Upper lobe of left lung (tissue), 6 donors: Measurements from ENCODE around the gene FOXD4L1. TPM values are rescaled to one million over a fixed set of nuclear protein-coding genes. Genes with fewer than 3 reads are reported as not detected.
A peak's percentile ranks its signal among the peaks of the same experiment; 100 is the strongest.
"Not testable (repeated sequence)": the region's sequence is repeated elsewhere in the genome, so short reads cannot be mapped to it uniquely, and the experiment has no call there.

Source experiments
- ATAC-seq, 2 donors: fragments of 200-7000 bp; cut with Tn5 transposase; one replicate each; pipeline ENCODE4 v1.9.1; 2022; ENCODE audit warnings: mild to moderate bottlenecking in 2 of 2, moderate library complexity in 2 of 2; ENCODE audit not compliant: low FRiP score in 2 of 2
- DNase-seq, 2 donors: peaks; one replicate each; pipeline ENCODE4 v3.0.0-alpha.2; 2019 to 2020
- H3K27ac ChIP-seq, 4 donors: fragments of 200-600 bp; sonication (generic); one replicate each; pipeline ENCODE4 v1.5.1; 2016 to 2019
- H3K27me3 ChIP-seq, 4 donors: fragments of 200-600 bp; sonication (generic); one replicate each; pipeline ENCODE4 v1.5.1; 2017 to 2019
- H3K36me3 ChIP-seq, 4 donors: fragments of 200-600 bp; sonication (generic); one replicate each; pipeline ENCODE4 v1.5.1; 2016 to 2019
- H3K4me1 ChIP-seq, 4 donors: fragments of 200-600 bp; sonication (generic); one replicate each; pipeline ENCODE4 v1.5.1; 2018 to 2019
- H3K4me3 ChIP-seq, 4 donors: fragments of 200-600 bp; sonication (generic); one replicate each; pipeline ENCODE4 v1.5.1; 2017 to 2019; ENCODE audit warnings: mild to moderate bottlenecking in 2 of 4, moderate library complexity in 1 of 4
- H3K9me3 ChIP-seq, 4 donors: fragments of 200-600 bp; sonication (generic); one replicate each; pipeline ENCODE4 v1.5.1; 2018 to 2019
- WGBS, 2 donors: methylation state at CpG; one replicate each; pipeline ENCODE4 v1.1.5; 2017 to 2018; 5-methylcytosine and 5-hydroxymethylcytosine counted together
- total RNA-seq, 6 donors: library from RNA; depleted of rRNA in 4 of 6; stranded (reverse); fragments of >200 nt in 4 of 6; gene quantifications; one replicate each; pipeline versions ENCODE4 v1.1.0 to v1.2.1, GENCODE V29; 2016 to 2021
- donor health status: DM: no; HTN: no; CAD: no; lungs with moderate emphysema.
- donor health status: DM: no; HTN: yes; CAD: no; lungs with severe emphysema.

FOXD4L1 gene
- total RNA-seq, result 1 to 10 TPM in 2 of 6 donors, under 1 TPM in 4; 0.22 to 1.6 (median 0.70) TPM

DNA sequence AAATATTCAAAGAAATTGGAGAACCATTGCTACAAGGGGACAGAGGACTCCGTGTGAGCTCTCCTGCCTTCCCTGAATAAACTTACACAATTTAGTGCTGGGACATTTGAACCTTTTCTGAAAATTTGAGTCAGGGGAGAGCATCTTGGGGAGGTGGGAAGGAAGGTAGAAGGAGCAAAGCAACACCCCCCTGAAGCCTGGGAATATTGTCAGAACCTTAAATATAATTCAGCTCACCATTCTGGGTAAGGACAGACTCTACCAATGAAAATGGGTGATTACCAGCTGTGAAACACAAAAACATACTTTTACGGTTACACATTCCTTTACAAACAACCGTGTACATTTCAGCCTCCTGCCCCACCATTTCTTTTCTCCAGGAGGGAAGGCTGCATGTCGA, at the start of gene FOXD4L1:
TSS of gene FOXD4L1 (plus strand) at position 301 of the 400 bp plus-strand sequence. CDS start 592 bp downstream, outside the sequence.
- WGBS, 2 donors, result 58 to 69% methylated on average over 2 to 3 of the region's 4 CpGs
- not testable (repeated sequence) for DNase-seq, H3K27ac ChIP-seq, ATAC-seq, H3K9me3 ChIP-seq, H3K36me3 ChIP-seq, H3K4me3 ChIP-seq
- H3K4me1 ChIP-seq, result peaks cover 0 to 17% (median 13%) of the 10 kb centered on the region in 4 donors
- peaks cover 0 to 17% (median 5%) of the 10 kb centered on the region in 4 donors for H3K27me3 ChIP-seq

GRCh38 chr2:113465770-113466169, 32.7 kb upstream of the FOXD4L1 start:
- not testable (repeated sequence) for H3K4me3 ChIP-seq, H3K36me3 ChIP-seq, H3K27me3 ChIP-seq, H3K4me1 ChIP-seq, H3K27ac ChIP-seq, H3K9me3 ChIP-seq, ATAC-seq
- DNase-seq, result peak in 1 of 2 donors; percentile 19

DNA sequence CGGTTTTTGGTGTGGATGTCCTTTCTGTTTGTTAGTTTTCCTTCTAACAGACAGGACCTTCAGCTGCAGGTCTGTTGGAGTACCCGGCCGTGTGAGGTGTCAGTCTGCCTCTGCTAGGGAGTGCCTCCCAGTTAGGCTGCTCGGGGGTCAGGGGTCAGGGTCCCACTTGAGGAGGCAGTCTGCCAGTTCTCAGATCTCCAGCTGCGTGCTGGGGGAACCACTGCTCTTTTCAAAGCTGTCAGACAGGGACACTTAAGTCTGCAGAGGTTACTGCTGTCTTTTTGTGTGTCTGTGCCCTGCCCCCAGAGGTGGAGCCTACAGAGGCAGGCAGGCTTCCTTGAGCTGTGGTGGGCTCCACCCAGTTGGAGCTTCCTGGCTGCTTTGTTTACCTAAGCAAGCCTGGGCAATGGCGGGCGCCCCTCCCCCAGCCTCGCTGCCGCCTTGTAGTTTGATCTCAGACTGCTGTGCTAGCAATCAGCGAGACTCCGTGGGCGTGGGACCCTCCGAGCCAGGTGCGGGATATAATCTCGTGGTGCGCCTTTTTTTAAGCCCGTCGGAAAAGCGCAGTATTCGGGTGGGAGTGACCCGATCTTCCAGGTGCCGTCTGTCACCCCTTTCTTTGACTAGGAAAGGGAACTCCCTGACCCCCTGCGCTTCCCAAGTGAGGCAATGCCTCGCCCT, 21.6 kb upstream of the FOXD4L1 start:
- WGBS, 2 donors, result 95 to 97% methylated on average over 17 to 19 of the region's 24 CpGs
- not testable (repeated sequence) for H3K27ac ChIP-seq

GRCh38 chr2:113496527-113496926, 1.9 kb upstream of the FOXD4L1 start:
- not testable (repeated sequence) for H3K4me3 ChIP-seq, H3K27me3 ChIP-seq, H3K27ac ChIP-seq, H3K4me1 ChIP-seq, H3K36me3 ChIP-seq, H3K9me3 ChIP-seq, DNase-seq, ATAC-seq
- 98% methylated on average over 13 of the region's 13 CpGs; no CpG with 5 or more reads in 1 of the 2 donors for WGBS, 2 donors

More for the DNA sequence above, 21.6 kb upstream of the FOXD4L1 start:
- not testable (repeated sequence) for H3K36me3 ChIP-seq, H3K9me3 ChIP-seq, H3K4me3 ChIP-seq, H3K4me1 ChIP-seq, DNase-seq, H3K27me3 ChIP-seq, ATAC-seq

GRCh38 chr2:113499019-113499885, 787 bp downstream of the FOXD4L1 start:
- H3K4me3 ChIP-seq, H3K9me3 ChIP-seq, H3K27ac ChIP-seq, H3K36me3 ChIP-seq, ATAC-seq: not testable (repeated sequence)
- Histone ChIP-seq H3K27me3 (peaks cover 0 to 26% (median 9%) of the 10 kb centered on the region in 4 donors), H3K4me1 (peaks cover 0 to 24% (median 21%) of the 10 kb centered on the region in 4 donors)
- WGBS, 2 donors, result 19% methylated on average over 9 of the region's 62 CpGs; no CpG with 5 or more reads in 1 of the 2 donors
- DNase-seq, result peak in 1 of 2 donors; percentile 76

DNA sequence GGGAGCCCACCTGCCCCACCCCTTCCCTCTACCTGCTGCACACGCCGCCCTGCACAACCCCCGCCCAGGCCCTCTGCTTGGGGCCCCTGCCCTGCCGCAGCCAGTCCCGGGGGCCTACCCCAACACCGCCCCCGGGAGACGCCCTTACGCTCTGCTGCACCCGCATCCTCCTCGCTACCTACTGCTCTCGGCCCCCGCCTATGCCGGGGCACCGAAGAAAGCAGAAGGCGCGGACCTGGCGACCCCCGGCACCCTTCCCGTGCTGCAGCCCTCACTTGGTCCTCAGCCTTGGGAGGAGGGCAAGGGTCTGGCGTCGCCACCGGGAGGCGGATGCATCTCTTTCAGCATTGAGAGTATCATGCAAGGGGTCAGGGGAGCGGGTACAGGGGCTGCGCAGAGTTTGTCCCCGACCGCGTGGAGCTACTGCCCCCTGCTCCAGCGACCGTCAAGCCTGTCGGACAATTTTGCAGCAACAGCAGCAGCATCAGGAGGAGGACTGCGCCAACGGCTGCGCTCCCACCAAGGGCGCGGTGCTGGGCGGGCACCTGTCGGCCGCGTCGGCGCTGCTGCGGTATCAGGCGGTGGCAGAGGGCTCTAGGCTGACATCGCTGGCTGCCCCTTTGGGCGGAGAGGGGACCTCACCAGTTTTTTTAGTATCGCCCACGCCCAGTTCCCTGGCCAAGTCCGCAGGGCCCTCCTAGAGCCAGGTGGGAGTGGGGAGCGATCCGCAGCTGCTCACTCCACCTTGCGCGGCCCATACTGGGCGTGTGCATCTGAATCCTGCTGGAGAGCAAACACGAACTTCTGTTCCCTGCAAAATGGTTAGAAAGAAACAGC, 1.6 kb downstream of the FOXD4L1 start:
- peak in 1 of 2 donors; percentile 66 for DNase-seq
- H3K4me3 ChIP-seq, H3K36me3 ChIP-seq, H3K27ac ChIP-seq, H3K9me3 ChIP-seq, ATAC-seq: not testable (repeated sequence)
- H3K4me1 ChIP-seq, result peaks cover 0 to 24% (median 21%) of the 10 kb centered on the region in 4 donors
- 14% methylated on average over 7 of the region's 56 CpGs; no CpG with 5 or more reads in 1 of the 2 donors for WGBS, 2 donors
- peaks cover 0 to 27% (median 9%) of the 10 kb centered on the region in 4 donors for H3K27me3 ChIP-seq

DNA sequence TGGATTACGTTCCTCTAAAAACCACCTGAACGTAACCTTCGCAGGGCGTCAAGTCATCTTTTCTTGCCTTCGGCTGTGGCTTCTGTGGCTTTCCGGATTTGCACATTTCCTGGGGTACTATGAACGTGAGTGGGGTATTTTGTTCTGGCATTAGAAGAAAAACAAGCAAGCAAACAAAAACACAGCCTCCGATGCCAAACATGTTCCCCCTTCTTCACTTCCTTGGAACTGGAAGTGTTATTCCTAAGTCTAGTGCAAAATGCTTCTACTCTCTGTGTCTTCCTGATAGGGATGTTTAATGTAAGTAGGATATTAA, 2.2 kb downstream of the FOXD4L1 start:
- not testable (repeated sequence) for H3K9me3 ChIP-seq, ATAC-seq, H3K4me3 ChIP-seq, DNase-seq, H3K27ac ChIP-seq, H3K36me3 ChIP-seq
- peaks cover 0 to 27% (median 9%) of the 10 kb centered on the region in 4 donors for H3K27me3 ChIP-seq
- H3K4me1 ChIP-seq, result peaks cover 0 to 24% (median 21%) of the 10 kb centered on the region in 4 donors
- WGBS, 2 donors, result 21% methylated on average over 7 of the region's 8 CpGs; no CpG with 5 or more reads in 1 of the 2 donors

DNA sequence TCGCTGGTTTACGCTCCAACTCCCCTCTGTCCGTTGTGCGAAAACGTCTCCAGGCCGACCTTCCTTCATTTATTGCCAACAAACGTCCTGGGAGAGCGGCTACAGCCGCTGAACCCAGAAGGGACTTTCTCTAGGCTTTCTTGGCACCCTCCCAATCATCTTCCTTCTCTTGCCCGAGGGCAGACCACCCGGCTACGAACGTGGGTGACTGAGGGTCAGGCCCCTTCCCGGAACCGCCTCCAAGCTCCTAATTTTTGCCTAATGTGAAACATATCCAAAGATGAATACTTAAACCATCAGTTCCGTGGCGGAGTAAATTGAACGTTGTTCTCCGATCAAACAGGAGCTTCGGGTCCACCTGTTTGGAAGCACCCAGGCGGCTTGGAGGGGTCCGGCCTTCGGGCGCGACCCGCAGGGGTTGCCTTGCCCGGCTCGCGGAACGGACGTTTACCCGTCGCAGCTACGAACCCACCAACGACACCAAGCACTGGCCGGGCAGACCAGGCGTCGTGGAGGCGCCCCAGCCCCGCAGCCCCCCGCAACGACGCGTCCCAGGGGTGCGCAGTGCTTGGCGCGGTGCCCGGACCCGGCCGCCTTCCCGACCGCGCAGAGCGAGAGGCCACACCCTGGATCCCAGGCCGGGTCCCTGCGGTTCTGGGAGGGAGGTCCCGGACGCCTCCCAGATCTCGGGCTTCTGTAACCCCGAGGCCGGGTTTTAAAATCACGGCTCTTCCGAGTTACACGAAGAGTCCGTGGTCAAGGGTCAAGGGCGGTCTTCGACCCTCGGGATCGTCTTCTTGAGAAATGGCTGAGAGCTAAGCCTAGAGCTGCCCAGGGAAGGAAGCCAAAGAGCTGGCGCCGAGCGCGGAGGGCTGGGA, 4.0 kb downstream of the FOXD4L1 start:
- H3K27me3 ChIP-seq, result peaks cover 0 to 27% (median 9%) of the 10 kb centered on the region in 4 donors
- H3K4me3 ChIP-seq, result peak overlapping the region in 3 of 4 donors; percentile 8 to 53 (median 51)
- WGBS, 2 donors, result 2% methylated on average over 9 of the region's 73 CpGs; no CpG with 5 or more reads in 1 of the 2 donors
- H3K9me3 ChIP-seq, H3K36me3 ChIP-seq, H3K27ac ChIP-seq: not testable (repeated sequence)
- peaks cover 0 to 24% (median 21%) of the 10 kb centered on the region in 4 donors for H3K4me1 ChIP-seq
- ATAC-seq (peak in 1 of 2 donors; percentile 61), DNase-seq (peak in 1 of 2 donors; percentile 87)

- WGBS, 2 donors, result no CpG with 5 or more reads among the region's 116 CpGs
- ATAC-seq (peak in 1 of 2 donors; percentile 86), DNase-seq (peak in 1 of 2 donors; percentile 88)
- Histone ChIP-seq H3K4me1 (peaks cover 0 to 24% (median 21%) of the 10 kb centered on the region in 4 donors), H3K4me3 (peak overlapping the region in 3 of 4 donors; percentile 8 to 53 (median 51)), H3K27me3 (peaks cover 0 to 30% (median 9%) of the 10 kb centered on the region in 4 donors)
- not testable (repeated sequence) for H3K36me3 ChIP-seq, H3K27ac ChIP-seq, H3K9me3 ChIP-seq
Observed at GRCh38 chr2:113503094-113504042, 4.9 kb downstream of the FOXD4L1 start.

DNA sequence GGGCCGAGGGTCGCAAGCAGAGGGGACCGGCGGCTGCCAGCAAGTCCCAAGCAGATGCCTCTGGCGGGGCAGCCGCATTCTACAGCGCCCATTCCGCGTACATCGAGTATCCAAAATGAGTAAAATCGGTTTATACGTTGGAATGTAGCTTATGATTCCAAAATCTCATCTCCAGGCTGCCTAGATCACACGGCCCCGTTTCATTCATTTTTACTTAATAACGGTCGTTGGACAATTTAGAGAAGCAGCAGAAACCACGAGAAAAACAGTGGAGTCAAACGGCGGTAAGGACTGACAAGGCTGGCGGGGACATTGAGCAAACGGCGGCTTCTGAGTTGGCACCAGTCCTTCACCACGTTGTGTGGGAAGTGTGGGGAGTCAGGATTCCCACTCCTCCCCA, 5.6 kb downstream of the FOXD4L1 start:
- peaks cover 0 to 32% (median 9%) of the 10 kb centered on the region in 4 donors for H3K27me3 ChIP-seq
- DNase-seq, ATAC-seq, H3K36me3 ChIP-seq, H3K27ac ChIP-seq, H3K9me3 ChIP-seq: not testable (repeated sequence)
- 10 to 22% methylated on average over 4 to 16 of the region's 23 CpGs for WGBS, 2 donors
- peaks cover 0 to 23% (median 21%) of the 10 kb centered on the region in 4 donors for H3K4me1 ChIP-seq
- H3K4me3 ChIP-seq, result peak overlapping the region in 2 of 4 donors; percentile 51 to 53
